ENCODE measurements around the gene SDCCAG8. TPM values are rescaled to one million over a fixed set of nuclear protein-coding genes. Genes with fewer than 3 reads are reported as not detected.

The SDCCAG8 gene
- total RNA-seq, 1 experiment from 2014 or later = 194 TPM

GRCh38 chr1:243286409-243287122 lies 30.7 kb downstream of the SDCCAG8 start:
- no peaks in the 10 kb centered on the region for H3K27me3 ChIP-seq (ENCODE audit: low read length)
- no peaks in the 10 kb centered on the region for H3K79me2 ChIP-seq (ENCODE audit: low read length)
- peaks cover 28% of the 10 kb centered on the region for H3K36me3 ChIP-seq (ENCODE audit: low read depth, low read length)
- TF ChIP-seq EZH2 (IDR thresholded peaks at IDR 0.05; ENCODE audit: low read length, unreplicated experiment) (no peak), EZH2phosphoT487 (IDR thresholded peaks at IDR 0.05; ENCODE audit: borderline replicate concordance, low read length) (no peak)
- TF ChIP-seq, protein P1, sequence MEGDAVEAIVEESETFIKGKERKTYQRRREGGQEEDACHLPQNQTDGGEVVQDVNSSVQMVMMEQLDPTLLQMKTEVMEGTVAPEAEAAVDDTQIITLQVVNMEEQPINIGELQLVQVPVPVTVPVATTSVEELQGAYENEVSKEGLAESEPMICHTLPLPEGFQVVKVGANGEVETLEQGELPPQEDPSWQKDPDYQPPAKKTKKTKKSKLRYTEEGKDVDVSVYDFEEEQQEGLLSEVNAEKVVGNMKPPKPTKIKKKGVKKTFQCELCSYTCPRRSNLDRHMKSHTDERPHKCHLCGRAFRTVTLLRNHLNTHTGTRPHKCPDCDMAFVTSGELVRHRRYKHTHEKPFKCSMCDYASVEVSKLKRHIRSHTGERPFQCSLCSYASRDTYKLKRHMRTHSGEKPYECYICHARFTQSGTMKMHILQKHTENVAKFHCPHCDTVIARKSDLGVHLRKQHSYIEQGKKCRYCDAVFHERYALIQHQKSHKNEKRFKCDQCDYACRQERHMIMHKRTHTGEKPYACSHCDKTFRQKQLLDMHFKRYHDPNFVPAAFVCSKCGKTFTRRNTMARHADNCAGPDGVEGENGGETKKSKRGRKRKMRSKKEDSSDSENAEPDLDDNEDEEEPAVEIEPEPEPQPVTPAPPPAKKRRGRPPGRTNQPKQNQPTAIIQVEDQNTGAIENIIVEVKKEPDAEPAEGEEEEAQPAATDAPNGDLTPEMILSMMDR (conservative IDR thresholded peaks at IDR 0.05; ENCODE audit: low read depth, low read length) = no peak
- POLR2A ChIA-PET (ENCODE audit: unreplicated experiment) = interaction anchor here (0.6 kb wide), 1 partner anchor 30 kb away, joined by 3 read pairs; no protein-coding TSS in a partner anchor
- H3K4me3 ChIP-seq (ENCODE audit: low read length) = 0 out of 2 replicates have a peak overlapping the region, but pooled peaks have one; percentile 0
- DNase-seq (peak; percentile 70), ATAC-seq (peak; percentile 64)
- CTCF ChIA-PET = interaction anchor here (0.5 to 1.2 kb wide), 2 partner anchors 31 to 459 kb away, joined by 3 to 4 read pairs; partner anchors contain the start of gene SDCCAG8
- peaks cover 29% of the 10 kb centered on the region for H3K4me1 ChIP-seq (ENCODE audit: insufficient read depth, low read length)
- no peaks in the 10 kb centered on the region for H3K9me2 ChIP-seq (replicated peaks; ENCODE audit: low read length)
- no TSS peak for BruUV-seq (replicated peaks)
- H3K9ac ChIP-seq (ENCODE audit: low read length) = peak overlapping the region; percentile 28; the same call in 1 of the 2 replicates
- intact Hi-C loops (cut with micrococcal nuclease) = loop anchor here (1.0 kb wide), 2 partner anchors 18 to 31 kb away; partner anchors contain the start of gene CEP170
- peak overlapping the region; percentile 0; the same call in 1 of the 2 replicates for H2AFZ ChIP-seq (ENCODE audit: low read length)
- H3K9me3 ChIP-seq (ENCODE audit: low read length) = no peaks in the 10 kb centered on the region
- H4K20me1 ChIP-seq (ENCODE audit: low read length) = no peaks in the 10 kb centered on the region
- H3F3A ChIP-seq (ENCODE audit: low read length, unreplicated experiment) = peaks cover 17% of the 10 kb centered on the region
- peak overlapping the region; percentile 67 for H3K27ac ChIP-seq (ENCODE audit: low read length)
- peak overlapping the region; percentile 42 for H3K4me2 ChIP-seq (ENCODE audit: low read length)

DNA sequence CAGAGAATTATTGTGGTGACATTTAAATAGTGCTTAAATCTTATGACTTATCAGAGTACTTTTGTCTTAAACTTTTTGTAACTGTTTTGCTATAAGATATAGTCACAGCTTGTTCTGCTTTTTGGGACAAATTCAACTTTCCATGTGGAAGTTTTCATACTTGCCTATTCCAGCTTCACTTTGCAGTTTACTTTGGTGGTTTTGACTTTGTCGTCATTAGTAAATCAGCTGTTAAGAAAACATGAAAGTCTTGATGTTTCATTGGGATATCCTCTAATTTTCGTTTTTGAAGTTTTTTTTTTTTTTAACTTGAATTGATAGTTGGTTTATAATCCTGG lies 31.3 kb downstream of the SDCCAG8 start:
- intact Hi-C loops (cut with micrococcal nuclease) = loop anchor here (1.0 kb wide), 2 partner anchors 19 to 32 kb away; partner anchors contain the start of gene CEP170
- H3K9ac ChIP-seq (ENCODE audit: low read length) = peak overlapping the region; percentile 28

More for the DNA sequence above, 31.3 kb downstream of the SDCCAG8 start:
- peaks cover 29% of the 10 kb centered on the region for H3K4me1 ChIP-seq (ENCODE audit: insufficient read depth, low read length)
- no peaks in the 10 kb centered on the region for H3K9me3 ChIP-seq (ENCODE audit: low read length)
- H3K9me2 ChIP-seq (replicated peaks; ENCODE audit: low read length) = no peaks in the 10 kb centered on the region
- DNase-seq (no peak), ATAC-seq (no peak)
- H2AFZ ChIP-seq (ENCODE audit: low read length) = peak overlapping the region; percentile 0; the same call in 1 of the 2 replicates
- no peaks in the 10 kb centered on the region for H3K27me3 ChIP-seq (ENCODE audit: low read length)
- H4K20me1 ChIP-seq (ENCODE audit: low read length) = no peaks in the 10 kb centered on the region
- TF ChIP-seq, protein P1 (conservative IDR thresholded peaks at IDR 0.05; ENCODE audit: low read depth, low read length) = no peak
- no peak for TF ChIP-seq EZH2phosphoT487 (IDR thresholded peaks at IDR 0.05; ENCODE audit: borderline replicate concordance, low read length)
- TF ChIP-seq EZH2 (IDR thresholded peaks at IDR 0.05; ENCODE audit: low read length, unreplicated experiment) = no peak
- peak overlapping the region; percentile 67 for H3K27ac ChIP-seq (ENCODE audit: low read length)
- H3K79me2 ChIP-seq (ENCODE audit: low read length) = no peaks in the 10 kb centered on the region
- peaks cover 17% of the 10 kb centered on the region for H3F3A ChIP-seq (ENCODE audit: low read length, unreplicated experiment)
- peaks cover 33% of the 10 kb centered on the region for H3K36me3 ChIP-seq (ENCODE audit: low read depth, low read length)
- H3K4me3 ChIP-seq (ENCODE audit: low read length) = 0 out of 2 replicates have a peak overlapping the region, but pooled peaks have one; percentile 0
- no TSS peak for BruUV-seq (replicated peaks)
- ChIA-PET POLR2A (ENCODE audit: unreplicated experiment) (interaction anchor here (0.6 kb wide), 1 partner anchor 1647 kb away, joined by 3 read pairs; the partner anchor contains the start of genes CHML and OPN3), CTCF (interaction anchor here (1.2 kb wide), 1 partner anchor 32 kb away, joined by 4 read pairs; the partner anchor contains the start of gene SDCCAG8)
- H3K4me2 ChIP-seq (ENCODE audit: low read length) = peak overlapping the region; percentile 42
